Muscle of arm (tissue), 12 donors: ENCODE measurements around the gene SLC16A9. TPM values are rescaled to one million over a fixed set of nuclear protein-coding genes. Genes with fewer than 3 reads are reported as not detected.
A peak's percentile ranks its signal among the peaks of the same experiment; 100 is the strongest.

Source experiments
- DNase-seq: peaks from one replicate; pipeline ENCODE4 v3.0.0-alpha.2; 2013
- polyA plus RNA-seq, 12 donors: library from polyadenylated mRNA; unstranded; fragments of 120-200 nt; gene quantifications; one replicate each; pipeline ENCODE4 v1.2.1, GENCODE V29; 2013; ENCODE audit not compliant: insufficient read length in 12 of 12

SLC16A9 gene
- polyA plus RNA-seq, 12 donors, result 2.6 to 8.0 (median 4.9) TPM; not detected in 1

GRCh38 chr10:59631882-59632807 lies 77.5 kb downstream of the SLC16A9 start:
- DNase-seq, result no peak

- no peak for DNase-seq
Observed at GRCh38 chr10:59631237-59631636, 78.4 kb downstream of the SLC16A9 start.

- no peak for DNase-seq
Observed at GRCh38 chr10:59628965-59629364, 80.7 kb downstream of the SLC16A9 start.

GRCh38 chr10:59628456-59628855 lies 81.2 kb downstream of the SLC16A9 start:
- DNase-seq, result no peak

GRCh38 chr10:59627366-59628018 lies 82.2 kb downstream of the SLC16A9 start:
- DNase-seq, result no peak

GRCh38 chr10:59626523-59626869 lies 83.2 kb downstream of the SLC16A9 start:
- DNase-seq, result no peak

GRCh38 chr10:59625721-59626522 lies 83.7 kb downstream of the SLC16A9 start:
- peak; percentile 88 for DNase-seq

GRCh38 chr10:59624951-59625350 lies 84.7 kb downstream of the SLC16A9 start:
- no peak for DNase-seq

- no peak for DNase-seq
Observed at GRCh38 chr10:59624136-59624535, 85.5 kb downstream of the SLC16A9 start.

- DNase-seq, result peak; percentile 92
Observed at GRCh38 chr10:59623133-59624121, 86.2 kb downstream of the SLC16A9 start.

- peak; percentile 72 for DNase-seq
Observed at GRCh38 chr10:59622320-59623132, 87.1 kb downstream of the SLC16A9 start.

GRCh38 chr10:59621771-59622170 lies 87.9 kb downstream of the SLC16A9 start:
- no peak for DNase-seq

- DNase-seq, result peak; percentile 33
Observed at GRCh38 chr10:59618666-59619065, 91.0 kb downstream of the SLC16A9 start.

GRCh38 chr10:59617996-59618395 lies 91.7 kb downstream of the SLC16A9 start:
- no peak for DNase-seq

- no peak for DNase-seq
Observed at GRCh38 chr10:59611048-59611447, 98.6 kb downstream of the SLC16A9 start.

GRCh38 chr10:59607970-59608369 lies 101.7 kb downstream of the SLC16A9 start:
- DNase-seq, result no peak

GRCh38 chr10:59606551-59606961 lies 103.1 kb downstream of the SLC16A9 start:
- no peak for DNase-seq

- DNase-seq, result no peak
Observed at GRCh38 chr10:59601985-59602384, 107.7 kb downstream of the SLC16A9 start.
